ENCODE measurements around the gene ATAD1. TPM values are rescaled to one million over a fixed set of nuclear protein-coding genes. Genes with fewer than 3 reads are reported as not detected.
"Not testable (repeated sequence)": the region's sequence is repeated elsewhere in the genome, so short reads cannot be mapped to it uniquely, and the experiment has no call there.

The ATAD1 gene
- total and polyA plus RNA-seq, 2 donors (not counting 1 experiment from before 2014, with no cell fraction given), result 34.7 to 49.0 TPM

- H3K9ac ChIP-seq (ENCODE audit: insufficient read depth, low read length), result no peak overlapping the region
Observed at GRCh38 chr10:87751274-87751673, 66.8 kb downstream of the ATAD1 start.

DNA sequence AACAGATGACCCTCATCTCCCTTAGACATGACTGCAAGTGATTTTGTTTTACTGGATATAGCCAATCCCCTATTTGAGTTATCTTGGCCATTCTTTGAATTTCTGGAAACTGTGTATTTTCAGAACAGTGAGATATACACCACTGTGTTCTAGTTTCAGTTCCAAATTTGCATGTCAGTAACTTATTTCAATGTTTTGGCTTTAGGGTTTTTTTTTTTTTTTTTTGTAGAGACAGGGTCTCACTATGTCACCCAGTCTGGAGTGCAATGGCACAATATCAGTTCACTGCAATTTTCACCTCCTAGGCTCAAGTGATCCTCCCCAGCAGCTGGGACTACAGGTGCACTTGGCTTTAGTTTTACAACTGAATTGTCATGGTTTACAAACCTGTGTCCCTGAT lies 67.2 kb downstream of the ATAD1 start:
- no peaks in the 10 kb centered on the region for H3K79me2 ChIP-seq (ENCODE audit: control insufficient read depth, insufficient read depth, low read length)
- no peak for DNase-seq (ENCODE audit: low read depth in 2 of 2)
- no peak overlapping the region for H3K27ac ChIP-seq (ENCODE audit: insufficient read depth, low read length)
- H2AFZ ChIP-seq (ENCODE audit: low read length), result no peak overlapping the region
- no peak overlapping the region for H3K4me2 ChIP-seq (ENCODE audit: extremely low read depth, insufficient read depth, low read length)
- H3K4me3 ChIP-seq (replicated peaks in 1 of 4; ENCODE audit: control extremely low read depth in 1 of 4, insufficient read depth in 1 of 4, low read depth in 3 of 4, low read length in 4 of 4), result no peak overlapping the region
- H3K4me1 ChIP-seq (ENCODE audit: control insufficient read depth, extremely low read depth, insufficient read depth, low read length), result peaks cover 11% of the 10 kb centered on the region
- no peak for TF ChIP-seq EZH2 (IDR thresholded peaks at IDR 0.05; ENCODE audit: low read length, missing control alignments)
- TF ChIP-seq, protein P1, sequence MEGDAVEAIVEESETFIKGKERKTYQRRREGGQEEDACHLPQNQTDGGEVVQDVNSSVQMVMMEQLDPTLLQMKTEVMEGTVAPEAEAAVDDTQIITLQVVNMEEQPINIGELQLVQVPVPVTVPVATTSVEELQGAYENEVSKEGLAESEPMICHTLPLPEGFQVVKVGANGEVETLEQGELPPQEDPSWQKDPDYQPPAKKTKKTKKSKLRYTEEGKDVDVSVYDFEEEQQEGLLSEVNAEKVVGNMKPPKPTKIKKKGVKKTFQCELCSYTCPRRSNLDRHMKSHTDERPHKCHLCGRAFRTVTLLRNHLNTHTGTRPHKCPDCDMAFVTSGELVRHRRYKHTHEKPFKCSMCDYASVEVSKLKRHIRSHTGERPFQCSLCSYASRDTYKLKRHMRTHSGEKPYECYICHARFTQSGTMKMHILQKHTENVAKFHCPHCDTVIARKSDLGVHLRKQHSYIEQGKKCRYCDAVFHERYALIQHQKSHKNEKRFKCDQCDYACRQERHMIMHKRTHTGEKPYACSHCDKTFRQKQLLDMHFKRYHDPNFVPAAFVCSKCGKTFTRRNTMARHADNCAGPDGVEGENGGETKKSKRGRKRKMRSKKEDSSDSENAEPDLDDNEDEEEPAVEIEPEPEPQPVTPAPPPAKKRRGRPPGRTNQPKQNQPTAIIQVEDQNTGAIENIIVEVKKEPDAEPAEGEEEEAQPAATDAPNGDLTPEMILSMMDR (conservative IDR thresholded peaks at IDR 0.05 in 1 of 2, IDR thresholded peaks at IDR 0.05 in 1 of 2; ENCODE audit: low read depth in 1 of 2, low read length in 2 of 2), result no peak
- no peaks in the 10 kb centered on the region for H3K9me3 ChIP-seq (ENCODE audit: control insufficient read depth, insufficient read depth, low read depth, low read length)
- no peaks in the 10 kb centered on the region for H4K20me1 ChIP-seq (ENCODE audit: control insufficient read depth, extremely low read depth, insufficient read depth, low read length)
- H3K27me3 ChIP-seq (ENCODE audit: control insufficient read depth, insufficient read depth, low read length), result no peaks in the 10 kb centered on the region
- H3K36me3 ChIP-seq (ENCODE audit: control insufficient read depth, insufficient read depth, low read length), result peaks cover 4% of the 10 kb centered on the region
- no peak overlapping the region for H3K9ac ChIP-seq (ENCODE audit: insufficient read depth, low read length)

More at GRCh38 chr10:87751274-87751673, 66.8 kb downstream of the ATAD1 start:
- Histone ChIP-seq H2AFZ (ENCODE audit: low read length) (no peak overlapping the region), H3K4me1 (ENCODE audit: control insufficient read depth, extremely low read depth, insufficient read depth, low read length) (peaks cover 11% of the 10 kb centered on the region), H3K79me2 (ENCODE audit: control insufficient read depth, insufficient read depth, low read length) (no peaks in the 10 kb centered on the region), H3K4me3 (replicated peaks in 1 of 4; ENCODE audit: control extremely low read depth in 1 of 4, insufficient read depth in 1 of 4, low read depth in 3 of 4, low read length in 4 of 4) (no peak overlapping the region), H3K36me3 (ENCODE audit: control insufficient read depth, insufficient read depth, low read length) (peaks cover 4% of the 10 kb centered on the region), H4K20me1 (ENCODE audit: control insufficient read depth, extremely low read depth, insufficient read depth, low read length) (no peaks in the 10 kb centered on the region), H3K4me2 (ENCODE audit: extremely low read depth, insufficient read depth, low read length) (no peak overlapping the region), H3K27me3 (ENCODE audit: control insufficient read depth, insufficient read depth, low read length) (no peaks in the 10 kb centered on the region), H3K27ac (ENCODE audit: insufficient read depth, low read length) (no peak overlapping the region), H3K9me3 (ENCODE audit: control insufficient read depth, insufficient read depth, low read depth, low read length) (no peaks in the 10 kb centered on the region)
- DNase-seq (ENCODE audit: low read depth in 2 of 2), result no peak
- TF ChIP-seq, protein P1 (conservative IDR thresholded peaks at IDR 0.05 in 1 of 2, IDR thresholded peaks at IDR 0.05 in 1 of 2; ENCODE audit: low read depth in 1 of 2, low read length in 2 of 2), result no peak
- no peak for TF ChIP-seq EZH2 (IDR thresholded peaks at IDR 0.05; ENCODE audit: low read length, missing control alignments)

DNA sequence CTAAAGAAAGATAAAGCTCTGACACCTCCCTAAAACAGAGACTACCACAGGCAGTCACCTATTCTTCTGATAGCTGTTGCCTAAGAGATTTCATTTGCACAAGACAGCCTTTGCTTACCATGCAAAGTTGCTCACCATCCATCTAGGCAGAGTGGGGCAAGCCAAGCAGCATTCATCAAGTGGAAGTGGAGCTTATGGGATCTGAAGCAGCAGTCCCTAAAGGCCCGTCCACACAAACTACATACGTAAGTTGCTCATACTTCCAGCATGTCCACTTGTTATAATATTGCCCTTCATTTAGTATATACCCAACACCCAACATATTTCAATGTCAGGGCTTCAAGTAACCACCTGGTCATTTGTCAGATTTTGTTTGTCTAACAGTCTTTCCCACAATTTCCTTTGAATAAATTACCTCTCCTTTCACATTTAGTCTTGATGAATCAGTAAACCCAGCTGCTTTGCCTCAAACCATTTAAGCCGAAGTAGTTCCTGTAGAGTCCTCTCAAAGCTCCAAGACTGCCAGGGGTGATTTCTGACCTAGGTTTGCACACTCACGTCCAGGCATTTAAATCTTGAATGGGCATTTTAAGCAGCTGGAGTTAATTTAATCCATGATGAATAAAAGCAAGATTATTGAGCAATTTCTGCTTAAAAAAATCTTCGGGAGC lies 67.9 kb downstream of the ATAD1 start:
- Histone ChIP-seq H3K27ac (ENCODE audit: insufficient read depth, low read length) (peak overlapping the region; percentile 13), H3K27me3 (ENCODE audit: control insufficient read depth, insufficient read depth, low read length) (no peaks in the 10 kb centered on the region), H3K79me2 (ENCODE audit: control insufficient read depth, insufficient read depth, low read length) (no peaks in the 10 kb centered on the region), H3K36me3 (ENCODE audit: control insufficient read depth, insufficient read depth, low read length) (peaks cover 8% of the 10 kb centered on the region), H3K4me3 (replicated peaks in 1 of 4; ENCODE audit: control extremely low read depth in 1 of 4, insufficient read depth in 1 of 4, low read depth in 3 of 4, low read length in 4 of 4) (no peak overlapping the region), H3K9ac (ENCODE audit: insufficient read depth, low read length) (no peak overlapping the region), H2AFZ (ENCODE audit: low read length) (no peak overlapping the region), H3K4me2 (ENCODE audit: extremely low read depth, insufficient read depth, low read length) (no peak overlapping the region), H4K20me1 (ENCODE audit: control insufficient read depth, extremely low read depth, insufficient read depth, low read length) (no peaks in the 10 kb centered on the region), H3K4me1 (ENCODE audit: control insufficient read depth, extremely low read depth, insufficient read depth, low read length) (peaks cover 11% of the 10 kb centered on the region), H3K9me3 (ENCODE audit: control insufficient read depth, insufficient read depth, low read depth, low read length) (no peaks in the 10 kb centered on the region)
- TF ChIP-seq, protein P1 (conservative IDR thresholded peaks at IDR 0.05 in 1 of 2, IDR thresholded peaks at IDR 0.05 in 1 of 2; ENCODE audit: low read depth in 1 of 2, low read length in 2 of 2), result no peak
- TF ChIP-seq EZH2 (IDR thresholded peaks at IDR 0.05; ENCODE audit: low read length, missing control alignments), result no peak
- peak; percentile 57 to 92 for DNase-seq (ENCODE audit: low read depth in 2 of 2)

- H3K79me2 ChIP-seq (ENCODE audit: control insufficient read depth, insufficient read depth, low read length); H4K20me1 ChIP-seq (ENCODE audit: control insufficient read depth, extremely low read depth, insufficient read depth, low read length); H3K4me2 ChIP-seq (ENCODE audit: extremely low read depth, insufficient read depth, low read length); H2AFZ ChIP-seq (ENCODE audit: low read length); H3K27ac ChIP-seq (ENCODE audit: insufficient read depth, low read length); DNase-seq (ENCODE audit: low read depth in 2 of 2); H3K4me3 ChIP-seq (replicated peaks in 1 of 4; ENCODE audit: control extremely low read depth in 1 of 4, insufficient read depth in 1 of 4, low read depth in 3 of 4, low read length in 4 of 4); H3K27me3 ChIP-seq (ENCODE audit: control insufficient read depth, insufficient read depth, low read length); H3K9ac ChIP-seq (ENCODE audit: insufficient read depth, low read length); H3K9me3 ChIP-seq (ENCODE audit: control insufficient read depth, insufficient read depth, low read depth, low read length): not testable (repeated sequence)
- peaks cover 11% of the 10 kb centered on the region for H3K4me1 ChIP-seq (ENCODE audit: control insufficient read depth, extremely low read depth, insufficient read depth, low read length)
- peaks cover 18% of the 10 kb centered on the region for H3K36me3 ChIP-seq (ENCODE audit: control insufficient read depth, insufficient read depth, low read length)
Observed at GRCh38 chr10:87748244-87748643, 69.8 kb downstream of the ATAD1 start.

Measured in fibroblast of lung (primary cell).